Measurements from ENCODE around the gene CHM. TPM values are rescaled to one million over a fixed set of nuclear protein-coding genes. Genes with fewer than 3 reads are reported as not detected.
A peak's percentile ranks its signal among the peaks of the same experiment; 100 is the strongest.
"Not testable (repeated sequence)": the region's sequence is repeated elsewhere in the genome, so short reads cannot be mapped to it uniquely, and the experiment has no call there.

The CHM gene
- total and polyA plus RNA-seq, 5 experiments from 2014 or later, result 5.3 to 21.8 (median 6.7) TPM

- Mint-ChIP-seq H3K4me3 (no peak overlapping the region), H3K4me1 (peaks cover 11 to 46% (median 29%) of the 10 kb centered on the region in 4 donors), H3K36me3 (peaks cover 0 to 5% (median 0%) of the 10 kb centered on the region in 3 donors), H3K9me3 (peaks cover 0 to 5% (median 0%) of the 10 kb centered on the region in 9 donors), H3K27me3 (no peaks in the 10 kb centered on the region), H3K27ac (peak overlapping the region in 1 of 10 donors; percentile 20)
- ATAC-seq (no peak), DNase-seq (no peak)
- POLR2A ChIA-PET, result no interaction called here
Measured at GRCh38 chrX:85993539-85994197, 53.7 kb downstream of the CHM start.

- H3K27ac Mint-ChIP-seq, result peak overlapping the region in 2 of 10 donors; percentile 12 to 39
- H3K4me3 Mint-ChIP-seq, result no peak overlapping the region
- peaks cover 14 to 55% (median 33%) of the 10 kb centered on the region in 4 donors for H3K4me1 Mint-ChIP-seq
- no peak for ATAC-seq
- peaks cover 0 to 13% (median 2%) of the 10 kb centered on the region in 3 donors for H3K36me3 Mint-ChIP-seq
- H3K27me3 Mint-ChIP-seq, result no peaks in the 10 kb centered on the region
- no peak for DNase-seq
- peaks cover 0 to 8% (median 0%) of the 10 kb centered on the region in 9 donors for H3K9me3 Mint-ChIP-seq
- POLR2A ChIA-PET, result no interaction called here
Measured at GRCh38 chrX:85992811-85993229, 54.5 kb downstream of the CHM start.

GRCh38 chrX:85988353-85988752 is 59.0 kb downstream of the CHM start:
- H3K36me3 Mint-ChIP-seq, result peaks cover 0 to 30% (median 13%) of the 10 kb centered on the region in 3 donors
- no peak overlapping the region for H3K4me3 Mint-ChIP-seq
- no peak overlapping the region for H3K27ac Mint-ChIP-seq
- no peak for ATAC-seq
- H3K4me1 Mint-ChIP-seq, result peaks cover 5 to 29% (median 19%) of the 10 kb centered on the region in 4 donors
- POLR2A ChIA-PET, result no interaction called here
- DNase-seq, result no peak
- no peaks in the 10 kb centered on the region for H3K27me3 Mint-ChIP-seq
- peaks cover 0 to 8% (median 0%) of the 10 kb centered on the region in 9 donors for H3K9me3 Mint-ChIP-seq

GRCh38 chrX:85980286-85980685 is 67.1 kb downstream of the CHM start:
- no peaks in the 10 kb centered on the region for H3K27me3 Mint-ChIP-seq

GRCh38 chrX:85977218-85977617 is 70.1 kb downstream of the CHM start:
- Mint-ChIP-seq H3K4me1 (no peaks in the 10 kb centered on the region), H3K27me3 (no peaks in the 10 kb centered on the region), H3K36me3 (peaks cover 13 to 58% (median 31%) of the 10 kb centered on the region in 3 donors), H3K9me3 (peaks cover 0 to 1% (median 0%) of the 10 kb centered on the region in 9 donors), H3K4me3 (no peak overlapping the region), H3K27ac (no peak overlapping the region)
- POLR2A ChIA-PET, result no interaction called here
- ATAC-seq, result no peak
- no peak for DNase-seq

More at GRCh38 chrX:85980286-85980685, 67.1 kb downstream of the CHM start:
- DNase-seq (no peak), ATAC-seq (no peak)
- H3K27ac Mint-ChIP-seq, result no peak overlapping the region
- POLR2A ChIA-PET, result no interaction called here
- H3K9me3 Mint-ChIP-seq, result peaks cover 0 to 1% (median 0%) of the 10 kb centered on the region in 9 donors
- H3K36me3 Mint-ChIP-seq, result peaks cover 13 to 50% (median 24%) of the 10 kb centered on the region in 3 donors
- H3K4me3 Mint-ChIP-seq, result no peak overlapping the region
- peaks cover 0 to under 1% (median 0%) of the 10 kb centered on the region in 4 donors for H3K4me1 Mint-ChIP-seq

- H3K9me3 Mint-ChIP-seq, H3K4me1 Mint-ChIP-seq, POLR2A ChIA-PET: not testable (repeated sequence)
Measured at GRCh38 chrX:85972351-85972750, 75.0 kb downstream of the CHM start.

GRCh38 chrX:85964744-85965143 is 82.6 kb downstream of the CHM start:
- POLR2A ChIA-PET, result no interaction called here
- Mint-ChIP-seq H3K27me3 (no peaks in the 10 kb centered on the region), H3K36me3 (peaks cover 3 to 18% (median 9%) of the 10 kb centered on the region in 3 donors), H3K4me1 (no peaks in the 10 kb centered on the region), H3K27ac (no peak overlapping the region), H3K9me3 (no peaks in the 10 kb centered on the region), H3K4me3 (no peak overlapping the region)
- ATAC-seq (no peak), DNase-seq (no peak)

More at GRCh38 chrX:85972351-85972750, 75.0 kb downstream of the CHM start:
- H3K4me3 Mint-ChIP-seq, DNase-seq, H3K27ac Mint-ChIP-seq, ATAC-seq, H3K27me3 Mint-ChIP-seq: not testable (repeated sequence)
- H3K36me3 Mint-ChIP-seq, result peaks cover 10 to 47% (median 28%) of the 10 kb centered on the region in 3 donors

GRCh38 chrX:85963736-85964135 is 83.6 kb downstream of the CHM start:
- Mint-ChIP-seq H3K36me3 (peaks cover 3 to 14% (median 7%) of the 10 kb centered on the region in 3 donors), H3K4me1 (no peaks in the 10 kb centered on the region), H3K9me3 (no peaks in the 10 kb centered on the region), H3K27ac (no peak overlapping the region), H3K4me3 (no peak overlapping the region), H3K27me3 (no peaks in the 10 kb centered on the region)
- POLR2A ChIA-PET, result no interaction called here
- ATAC-seq, result no peak
- DNase-seq, result no peak

GRCh38 chrX:85955510-85955909 is 91.8 kb downstream of the CHM start:
- DNase-seq (no peak), ATAC-seq (no peak)
- H3K36me3 Mint-ChIP-seq, result peaks cover 21 to 49% (median 46%) of the 10 kb centered on the region in 3 donors

GRCh38 chrX:85944751-85945150 is 102.6 kb downstream of the CHM start:
- H3K27me3 Mint-ChIP-seq, H3K27ac Mint-ChIP-seq, ATAC-seq, POLR2A ChIA-PET, H3K4me1 Mint-ChIP-seq, H3K4me3 Mint-ChIP-seq, DNase-seq: not testable (repeated sequence)
- Mint-ChIP-seq H3K9me3 (peaks cover 0 to 24% (median 16%) of the 10 kb centered on the region in 9 donors), H3K36me3 (peaks cover 34 to 54% (median 35%) of the 10 kb centered on the region in 3 donors)

More at GRCh38 chrX:85955510-85955909, 91.8 kb downstream of the CHM start:
- no peak overlapping the region for H3K4me3 Mint-ChIP-seq
- no peaks in the 10 kb centered on the region for H3K27me3 Mint-ChIP-seq
- H3K4me1 Mint-ChIP-seq, result peaks cover 0 to 2% (median 0%) of the 10 kb centered on the region in 4 donors
- peaks cover 0 to 26% (median 4%) of the 10 kb centered on the region in 9 donors for H3K9me3 Mint-ChIP-seq
- no peak overlapping the region for H3K27ac Mint-ChIP-seq
- POLR2A ChIA-PET, result no interaction called here

- POLR2A ChIA-PET, result no interaction called here
- no peak for ATAC-seq
- H3K27me3 Mint-ChIP-seq, result no peaks in the 10 kb centered on the region
- DNase-seq, result no peak
- H3K4me3 Mint-ChIP-seq, result no peak overlapping the region
- peaks cover 17 to 47% (median 29%) of the 10 kb centered on the region in 3 donors for H3K36me3 Mint-ChIP-seq
- H3K4me1 Mint-ChIP-seq, result peaks cover 0 to 7% (median 2%) of the 10 kb centered on the region in 4 donors
- H3K27ac Mint-ChIP-seq, result no peak overlapping the region
- peaks cover 0 to 18% (median 14%) of the 10 kb centered on the region in 9 donors for H3K9me3 Mint-ChIP-seq
Measured at GRCh38 chrX:85941275-85941674, 106.1 kb downstream of the CHM start.

GRCh38 chrX:85939942-85940341 is 107.4 kb downstream of the CHM start:
- H3K27me3 Mint-ChIP-seq, H3K27ac Mint-ChIP-seq, H3K4me1 Mint-ChIP-seq, ATAC-seq, H3K4me3 Mint-ChIP-seq, H3K9me3 Mint-ChIP-seq, DNase-seq, POLR2A ChIA-PET: not testable (repeated sequence)
- H3K36me3 Mint-ChIP-seq, result peaks cover 4 to 36% (median 20%) of the 10 kb centered on the region in 3 donors

- H3K27me3 Mint-ChIP-seq, H3K27ac Mint-ChIP-seq, DNase-seq, ATAC-seq, H3K4me1 Mint-ChIP-seq, H3K9me3 Mint-ChIP-seq, H3K4me3 Mint-ChIP-seq, POLR2A ChIA-PET: not testable (repeated sequence)
- H3K36me3 Mint-ChIP-seq, result peaks cover 0 to 17% (median 15%) of the 10 kb centered on the region in 3 donors
Measured at GRCh38 chrX:85934399-85934798, 113.0 kb downstream of the CHM start.
